HepG2 (cell line): ENCODE results near the gene CYP11A1. TPM values are rescaled to one million over a fixed set of nuclear protein-coding genes. Genes with fewer than 3 reads are reported as not detected.

Experiments
- ATAC-seq: fragments of 200-7000 bp; cut with Tn5 transposase; 3 replicates; pipeline ENCODE4 v1.9.1; 2020; ENCODE audit warnings: mild to moderate bottlenecking, moderate library complexity
- BruUV-seq: library from RNA; stranded (reverse); fragments of 400-500 nt; replicated peaks from 2 replicates; lab custom pipeline; 2021; lab: Mats Ljungman, UMichigan
- CTCF ChIA-PET: fragments of 300-600 bp; formaldehyde crosslinking; extraction: SDS; loops from one replicate; lab custom pipeline; 2021; ENCODE audit warnings: low total read pairs, inconsistent platforms, low intra/inter-chr PET ratio; lab: Yijun Ruan, JAX
- POLR2A ChIA-PET: fragments of 350-600 bp; sonication (Branson Sonifier 250); formaldehyde crosslinking; loops from one replicate; lab custom pipeline; 2020; ENCODE audit warnings: antibody characterized with exemption, inconsistent platforms; lab: Yijun Ruan, JAX
- DNase-seq: peaks from one replicate; pipeline ENCODE4 v3.0.0-alpha.2; 2015; ENCODE audit warnings: low spot score
- FAIRE-seq: peaks from 3 replicates; lab custom pipeline; 2011; peaks lifted over from hg19 to GRCh38; lab: Jason Lieb, UNC
- H2AFZ ChIP-seq: one replicate; pipeline ENCODE4 v1.6.1; 2011; ENCODE audit warnings: low read length, inconsistent platforms
- H3K27ac ChIP-seq: fragments of 300-600 bp; 3 replicates; pipeline ENCODE4 v1.8.0; 2011; ENCODE audit warnings: mixed run types, mild to moderate bottlenecking, mixed read lengths, low read length, inconsistent platforms; ENCODE audit not compliant: insufficient read depth; ENCODE audit errors: extremely low read length
- H3K27me3 ChIP-seq, 2 experiments: fragments of 200-600 bp in 1 of 2; 2 replicates in 1 of 2; 3 replicates in 1 of 2; pipeline versions ENCODE4 v1.6.0 to v1.8.0; 2011; ENCODE audit warnings: low read length in 2 of 2, mild to moderate bottlenecking in 2 of 2, moderate library complexity in 2 of 2, inconsistent platforms in 1 of 2; ENCODE audit not compliant: insufficient read depth in 2 of 2, control insufficient read depth in 1 of 2
- H3K36me3 ChIP-seq, 2 experiments: fragments of 200-600 bp in 1 of 2; replicated peaks in 1 of 2; 2 replicates in 1 of 2; 3 replicates in 1 of 2; pipeline versions ENCODE4 v1.5.1 to v1.8.0; 2011; ENCODE audit warnings: low read length in 2 of 2, inconsistent platforms in 1 of 2; ENCODE audit not compliant: insufficient read depth in 2 of 2, control insufficient read depth in 1 of 2
- H3K4me1 ChIP-seq: 2 replicates; pipeline ENCODE4 v1.5.1; 2012; ENCODE audit warnings: low read length, inconsistent platforms; ENCODE audit not compliant: insufficient read depth
- H3K4me2 ChIP-seq: 2 replicates; pipeline ENCODE4 v1.6.0; 2011; ENCODE audit warnings: low read depth, low read length, inconsistent platforms
- H3K4me3 ChIP-seq, 3 experiments: fragments of 200-600 bp in 1 of 3; sonication (generic), shearing (Covaris generic) in 1 of 3; replicated peaks in 1 of 3; 2 replicates each; pipeline ENCODE4 v1.5.1; 2011 to 2016; ENCODE audit warnings: low read length in 3 of 3, inconsistent platforms in 2 of 3, low read depth in 2 of 3, mild to moderate bottlenecking in 2 of 3, control low read depth in 1 of 3, mixed read lengths in 1 of 3; ENCODE audit not compliant: insufficient read depth in 1 of 3
- H3K79me2 ChIP-seq: one replicate; pipeline ENCODE4 v1.6.1; 2011; ENCODE audit warnings: low read length, inconsistent platforms; ENCODE audit not compliant: insufficient read depth
- H3K9ac ChIP-seq: 2 replicates; pipeline ENCODE4 v1.6.0; 2011; ENCODE audit warnings: mild to moderate bottlenecking, low read depth, low read length, inconsistent platforms; ENCODE audit not compliant: insufficient read depth
- H3K9me3 ChIP-seq: 2 replicates; pipeline ENCODE4 v1.5.1; 2012; ENCODE audit warnings: mild to moderate bottlenecking, low read length
- H4K20me1 ChIP-seq: 2 replicates; pipeline ENCODE4 v1.6.0; 2011; ENCODE audit warnings: inconsistent platforms, mild to moderate bottlenecking, low read length, moderate library complexity; ENCODE audit not compliant: insufficient read depth
- AHR ChIP-seq: IDR thresholded peaks from 2 replicates; pipeline ENCODE4 v1.6.1; 2018; ENCODE audit warnings: missing genetic modification reagents, missing compliant biosample characterization
- DR1 ChIP-seq: sonication (generic); formaldehyde crosslinking; IDR thresholded peaks from 2 replicates; pipeline ENCODE4 v1.8.0; 2021; ENCODE audit warnings: mild to moderate bottlenecking, missing genetic modification reagents, inconsistent platforms
- E2F5 ChIP-seq: sonication (generic); formaldehyde crosslinking; conservative IDR thresholded peaks from 2 replicates; pipeline ENCODE4 v1.4.0; 2020; ENCODE audit warnings: missing genetic modification reagents
- KLF15 ChIP-seq: sonication (generic); formaldehyde crosslinking; IDR thresholded peaks from 2 replicates; pipeline ENCODE4 v1.8.1; 2023; ENCODE audit warnings: borderline replicate concordance, mild to moderate bottlenecking, inconsistent platforms, missing genetic modification reagents, mixed read lengths
- RXRB ChIP-seq: IDR thresholded peaks from 2 replicates; pipeline ENCODE4 v1.6.1; 2016; ENCODE audit warnings: borderline replicate concordance, missing genetic modification reagents, missing compliant biosample characterization
- SMAD9 ChIP-seq: sonication (generic); formaldehyde crosslinking; IDR thresholded peaks from 2 replicates; pipeline ENCODE4 v1.5.1; 2020; ENCODE audit warnings: mild to moderate bottlenecking, missing genetic modification reagents
- TEAD2 ChIP-seq: sonication (generic); formaldehyde crosslinking; IDR thresholded peaks from 2 replicates; pipeline ENCODE4 v1.9.0; 2021; ENCODE audit warnings: missing genetic modification reagents
- ZMAT3 ChIP-seq: sonication (generic); formaldehyde crosslinking; conservative IDR thresholded peaks from 2 replicates; pipeline ENCODE4 v1.7.0; 2021; ENCODE audit warnings: missing genetic modification reagents
- ZNF460 ChIP-seq: sonication (generic); formaldehyde crosslinking; IDR thresholded peaks from 2 replicates; pipeline ENCODE4 v1.5.1; 2020; ENCODE audit warnings: missing genetic modification reagents, mild to moderate bottlenecking, borderline replicate concordance
- ZNF558 ChIP-seq: sonication (generic); formaldehyde crosslinking; IDR thresholded peaks from 2 replicates; pipeline ENCODE4 v1.9.0; 2022; ENCODE audit warnings: mild to moderate bottlenecking, missing genetic modification reagents, borderline replicate concordance
- WGBS: methylation state at CpG from one replicate; pipeline ENCODE4 v1.1.6; 2017; ENCODE audit warnings: low lambda C conversion rate; 5-methylcytosine and 5-hydroxymethylcytosine counted together
- in situ Hi-C: cut with HindIII; loops from 2 replicates; pipeline ENCODE4 v1.10.0; 2017; ENCODE audit warnings: low pct_unique_long_range_greater_than_20kb; ENCODE audit not compliant: extremely low pct_ligation_motif_present
- intact Hi-C: fragments of 100-400 bp; cut with micrococcal nuclease; formaldehyde crosslinking; loops from one replicate; pipeline ENCODE4 v1.10.0; 2022; ENCODE audit not compliant: unreplicated experiment
- polyA plus RNA-seq, 8 experiments: library from polyadenylated mRNA; depleted of rRNA in 3 of 8; stranded (reverse) in 7 of 8; unstranded in 1 of 8; fragments of >200 nt; fragmentation: Illumina TruSeq in 4 of 8; extraction: Trizol in 4 of 8; gene quantifications; 2 replicates each; pipeline versions ENCODE4 v1.2.1 to v1.2.3, GENCODE V29; 2011 to 2016; ENCODE audit warnings: low read depth in 4 of 8, missing spikeins in 1 of 8, mixed read lengths in 1 of 8; ENCODE audit not compliant: insufficient read depth in 1 of 8
- total RNA-seq, 5 experiments: library from RNA; depleted of rRNA; stranded (reverse); fragments of >200 nt; fragmentation: Illumina TruSeq; extraction: Trizol; gene quantifications; 2 replicates each; pipeline ENCODE4 v1.2.3, GENCODE V29; 2016; ENCODE audit warnings: low read depth in 1 of 5
- TF ChIP-seq, protein P1 (sequence below): IDR thresholded peaks from 2 replicates; pipeline ENCODE4 v1.6.1; 2016; ENCODE audit warnings: missing biosample characterization, missing genetic modification reagents, low read depth

CYP11A1 gene
- total and polyA plus RNA-seq, 2 of the 13 experiments (the other 11 are each of a cell fraction or from before 2014, with no cell fraction given): 0.66 to 0.92 TPM

DNA sequence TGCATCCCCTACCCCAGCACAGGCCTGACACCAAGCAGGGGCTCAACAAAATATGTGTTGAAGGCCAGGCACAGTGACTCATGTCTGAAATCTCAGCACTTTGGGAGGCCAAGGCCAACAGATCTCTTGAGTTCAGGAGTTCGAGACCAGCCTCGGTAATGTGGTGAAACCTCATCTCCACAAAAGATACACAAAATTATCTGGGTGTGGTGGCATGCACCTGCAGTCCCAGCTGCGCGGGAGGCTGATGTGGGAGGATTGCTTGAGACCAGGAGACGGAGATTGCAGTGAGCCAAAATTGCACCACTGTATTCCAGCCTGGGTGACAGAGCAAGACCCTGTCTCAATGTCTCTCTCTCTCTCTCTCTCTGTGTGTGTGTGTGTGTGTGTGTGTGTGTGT lies 30.7 kb upstream of the CYP11A1 start:
- Histone ChIP-seq H3K4me2 (no peak overlapping the region), H3K4me3 (no peak overlapping the region), H2AFZ (no peak overlapping the region), H3K27ac (no peak overlapping the region), H3K9ac (no peak overlapping the region), H3K4me1 (peaks cover 57% of the 10 kb centered on the region), H3K36me3 (no peaks in the 10 kb centered on the region), H3K9me3 (no peaks in the 10 kb centered on the region), H4K20me1 (no peaks in the 10 kb centered on the region), H3K79me2 (no peaks in the 10 kb centered on the region), H3K27me3 (peaks cover 9 to 62% of the 10 kb centered on the region in 2 experiments)
- WGBS: 70% methylated on average over 3 of the region's 5 CpGs
- ATAC-seq: no peak
- intact Hi-C loops: no loop called here
- BruUV-seq: no TSS peak
- DNase-seq: no peak
- in situ Hi-C loops: no loop called here
- FAIRE-seq: no peak
- CTCF ChIA-PET: no interaction called here
- TF ChIP-seq TEAD2 (CRISPR knock-in tag) (no peak), DR1 (CRISPR knock-in tag) (no peak), AHR (CRISPR knock-in tag) (no peak), KLF15 (CRISPR knock-in tag) (no peak), ZMAT3 (no peak), E2F5 (CRISPR knock-in tag) (no peak), RXRB (no peak), ZNF460 (no peak), SMAD9 (no peak), ZNF558 (no peak)
- TF ChIP-seq, protein P1, sequence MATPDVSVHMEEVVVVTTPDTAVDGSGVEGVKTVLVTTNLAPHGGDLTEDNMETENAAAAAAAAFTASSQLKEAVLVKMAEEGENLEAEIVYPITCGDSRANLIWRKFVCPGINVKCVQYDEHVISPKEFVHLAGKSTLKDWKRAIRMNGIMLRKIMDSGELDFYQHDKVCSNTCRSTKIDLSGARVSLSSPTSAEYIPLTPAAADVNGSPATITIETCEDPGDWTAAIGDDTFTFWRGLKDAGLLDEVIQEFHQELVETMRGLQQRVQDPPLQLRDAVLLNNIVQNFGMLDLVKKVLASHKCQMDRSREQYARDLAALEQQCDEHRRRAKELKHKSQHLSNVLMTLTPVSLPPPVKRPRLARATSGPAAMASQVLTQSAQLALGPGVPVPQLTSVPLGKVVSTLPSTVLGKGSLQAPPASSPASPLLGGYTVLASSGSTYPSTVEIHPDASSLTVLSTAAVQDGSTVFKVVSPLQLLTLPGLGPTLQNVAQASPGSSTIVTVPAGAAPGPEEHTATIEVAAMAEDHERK (CRISPR knock-in tag): no peak
- POLR2A ChIA-PET: no interaction called here
